GM23338 (cell line): ENCODE data around the gene IMPG2. TPM values are rescaled to one million over a fixed set of nuclear protein-coding genes. Genes with fewer than 3 reads are reported as not detected.

Experiments used
- ATAC-seq: fragments of 200-7000 bp; cut with Tn5 transposase; 3 replicates; pipeline ENCODE4 v1.9.1; 2020
- DNase-seq: peaks from one replicate; pipeline ENCODE4 v3.0.0-alpha.2; 2015; ENCODE audit warnings: low spot score
- H2AFZ ChIP-seq: fragments of 200-600 bp; sonication (generic); 2 replicates; pipeline ENCODE4 v1.8.0; 2016; ENCODE audit warnings: antibody characterized with exemption, mild to moderate bottlenecking, moderate library complexity
- H3F3A ChIP-seq: fragments of 200-600 bp; sonication (generic); replicated peaks from 2 replicates; pipeline ENCODE4 v1.8.0; 2017; ENCODE audit warnings: antibody characterized with exemption, mixed run types, low read depth
- H3K27ac ChIP-seq: fragments of 200-600 bp; sonication (generic); 2 replicates; pipeline ENCODE4 v1.6.1; 2016; ENCODE audit warnings: low read depth
- H3K27me3 ChIP-seq: fragments of 200-600 bp; sonication (generic); 2 replicates; pipeline ENCODE4 v1.8.0; 2016; ENCODE audit warnings: mild to moderate bottlenecking, mixed run types, moderate library complexity; ENCODE audit not compliant: insufficient read depth
- H3K36me3 ChIP-seq: fragments of 200-600 bp; sonication (generic); 2 replicates; pipeline ENCODE4 v1.8.0; 2016; ENCODE audit warnings: mild to moderate bottlenecking; ENCODE audit not compliant: insufficient read depth
- H3K4me1 ChIP-seq: fragments of 200-600 bp; sonication (generic); 2 replicates; pipeline ENCODE4 v1.8.0; 2016; ENCODE audit warnings: mild to moderate bottlenecking, moderate library complexity; ENCODE audit not compliant: insufficient read depth
- H3K4me2 ChIP-seq: fragments of 200-600 bp; sonication (generic); 2 replicates; pipeline ENCODE4 v1.7.1; 2017; ENCODE audit warnings: mixed run types
- H3K4me3 ChIP-seq: fragments of 200-600 bp; sonication (generic); 2 replicates; pipeline ENCODE4 v1.6.1; 2016; ENCODE audit warnings: mixed run types
- H3K79me2 ChIP-seq: fragments of 200-600 bp; sonication (generic); replicated peaks from 2 replicates; pipeline ENCODE4 v1.8.0; 2017; ENCODE audit warnings: mild to moderate bottlenecking; ENCODE audit not compliant: insufficient read depth
- H3K9me2 ChIP-seq: fragments of 200-600 bp; sonication (generic); 2 replicates; pipeline ENCODE4 v1.8.0; 2017; ENCODE audit not compliant: insufficient read depth
- H4K20me1 ChIP-seq: fragments of 200-600 bp; sonication (generic); replicated peaks from 2 replicates; pipeline ENCODE4 v1.8.0; 2017; ENCODE audit warnings: mild to moderate bottlenecking; ENCODE audit not compliant: insufficient read depth
- H3K27ac Mint-ChIP-seq: 2 replicates; pipeline ENCODE4 v1.8.0; 2020; ENCODE audit warnings: inconsistent platforms, mild to moderate bottlenecking, moderate library complexity, mixed read lengths
- H3K27me3 Mint-ChIP-seq: 3 replicates; pipeline ENCODE4 v1.8.0; 2022; ENCODE audit warnings: low read depth, mild to moderate bottlenecking, moderate library complexity, mixed read lengths, inconsistent platforms; ENCODE audit not compliant: insufficient read depth, poor library complexity
- H3K36me3 Mint-ChIP-seq: 3 replicates; pipeline ENCODE4 v1.8.0; 2021; ENCODE audit warnings: low read depth, mild to moderate bottlenecking, inconsistent platforms, moderate library complexity, mixed read lengths
- H3K4me1 Mint-ChIP-seq: 3 replicates; pipeline ENCODE4 v1.8.0; 2020; ENCODE audit warnings: mild to moderate bottlenecking, inconsistent platforms, mixed read lengths
- H3K4me3 Mint-ChIP-seq: 3 replicates; pipeline ENCODE4 v1.8.0; 2021; ENCODE audit warnings: moderate library complexity, mild to moderate bottlenecking, inconsistent platforms, mixed read lengths
- H3K9me3 Mint-ChIP-seq: 3 replicates; pipeline ENCODE4 v1.8.0; 2020; ENCODE audit warnings: moderate library complexity, mild to moderate bottlenecking, inconsistent platforms, mixed read lengths
- CREB1 ChIP-seq: fragments of 250-450 bp; sonication (Bioruptor Pico); IDR thresholded peaks from 2 replicates; pipeline ENCODE4 v1.5.0; 2020; ENCODE audit warnings: low read depth, mild to moderate bottlenecking, moderate library complexity
- EZH2 ChIP-seq: fragments of 200-600 bp; sonication (generic); IDR thresholded peaks from one replicate; pipeline ENCODE4 v1.8.0; 2017; ENCODE audit warnings: antibody characterized with exemption, mild to moderate bottlenecking, low read depth; ENCODE audit not compliant: unreplicated experiment
- EZH2phosphoT487 ChIP-seq: fragments of 200-600 bp; sonication (generic); IDR thresholded peaks from one replicate; pipeline ENCODE4 v1.8.1; 2018; ENCODE audit warnings: antibody characterized with exemption; ENCODE audit not compliant: unreplicated experiment
- JUNB ChIP-seq: IDR thresholded peaks from one replicate; pipeline ENCODE4 v1.6.1; 2016; ENCODE audit warnings: antibody characterized with exemption; ENCODE audit not compliant: unreplicated experiment
- NANOG ChIP-seq: IDR thresholded peaks from 2 replicates; pipeline ENCODE4 v1.6.1; 2016; ENCODE audit warnings: antibody characterized with exemption, borderline replicate concordance
- POLR2AphosphoS5 ChIP-seq: IDR thresholded peaks from 2 replicates; pipeline ENCODE4 v1.6.1; 2016; ENCODE audit warnings: antibody characterized with exemption, low read depth
- STAT1 ChIP-seq: IDR thresholded peaks from one replicate; pipeline ENCODE4 v1.6.1; 2016; ENCODE audit warnings: antibody characterized with exemption; ENCODE audit not compliant: unreplicated experiment
- ZNF114 ChIP-seq: fragments of 250-450 bp; sonication (Bioruptor Pico); IDR thresholded peaks from 2 replicates; pipeline ENCODE4 v1.5.0; 2020; ENCODE audit warnings: mild to moderate bottlenecking, moderate library complexity
- ZNF331 ChIP-seq: fragments of 250-450 bp; sonication (Bioruptor Pico); IDR thresholded peaks from 2 replicates; pipeline ENCODE4 v1.5.0; 2020; ENCODE audit warnings: low read depth, mild to moderate bottlenecking, moderate library complexity
- polyA plus RNA-seq: library from polyadenylated mRNA; unstranded; fragments of >200 nt; fragmentation: Nextera tagmentation; extraction: Ambion mirVana; gene quantifications from 2 replicates; pipeline ENCODE4 v1.2.1, GENCODE V29; 2016
- total RNA-seq: library from RNA; depleted of rRNA; stranded (reverse); fragments of >200 nt; shearing (Covaris generic); gene quantifications from 2 replicates; pipeline ENCODE4 v1.2.3, GENCODE V29; 2014
- TF ChIP-seq, protein P1 (sequence below): IDR thresholded peaks from 2 replicates; pipeline ENCODE4 v1.6.1; 2016; ENCODE audit warnings: antibody characterized with exemption
- TF ChIP-seq, protein P2 (sequence below): IDR thresholded peaks from one replicate; pipeline ENCODE4 v1.6.1; 2018; ENCODE audit warnings: antibody characterized with exemption; ENCODE audit not compliant: unreplicated experiment
- TF ChIP-seq, protein P3 (sequence below), 2 experiments: fragments of 200-600 bp in 1 of 2; sonication (generic) in 1 of 2; conservative IDR thresholded peaks; 2 replicates each; pipeline versions ENCODE4 v1.5.1 to v1.6.1; 2016 to 2017; ENCODE audit warnings: antibody characterized with exemption in 2 of 2, low read depth in 2 of 2, mild to moderate bottlenecking in 2 of 2, moderate library complexity in 1 of 2
- TF ChIP-seq, protein P4 (sequence below): fragments of 250-450 bp; sonication (Bioruptor Pico); IDR thresholded peaks from 2 replicates; pipeline ENCODE4 v1.5.0; 2020; ENCODE audit warnings: mild to moderate bottlenecking, moderate library complexity

IMPG2 gene
- total and polyA plus RNA-seq, 2 experiments from 2014 or later = not detected

DNA sequence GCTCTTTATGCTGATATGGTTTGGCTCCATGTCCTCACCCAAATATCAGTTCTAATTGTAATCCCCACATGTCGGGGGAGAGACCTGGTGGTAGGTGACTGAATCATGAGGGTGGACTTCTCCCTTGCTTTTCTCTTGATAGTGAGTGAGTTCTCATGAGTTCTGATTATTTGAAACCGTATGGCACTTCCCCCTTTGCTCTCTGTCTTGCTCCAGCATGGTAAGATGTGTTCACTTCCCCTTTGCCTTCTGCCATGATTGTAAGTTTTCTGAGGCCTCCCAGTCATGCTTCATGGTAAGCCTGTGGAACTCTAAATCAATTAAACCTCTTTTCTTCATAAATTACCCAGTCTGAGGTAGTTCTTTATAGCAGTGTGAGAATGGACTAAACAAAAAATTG lies 107.6 kb downstream of the IMPG2 start:
- Mint-ChIP-seq H3K27me3 (peaks cover 2% of the 10 kb centered on the region), H3K4me1 (no peaks in the 10 kb centered on the region), H3K9me3 (peaks cover 16% of the 10 kb centered on the region; the same call in 2 of the 3 replicates), H3K4me3 (no peak overlapping the region), H3K27ac (no peak overlapping the region), H3K36me3 (peaks cover 15% of the 10 kb centered on the region; the same call in 2 of the 3 replicates)
- Histone ChIP-seq H3K36me3 (no peaks in the 10 kb centered on the region), H3F3A (no peaks in the 10 kb centered on the region), H3K4me3 (no peak overlapping the region), H3K4me1 (no peaks in the 10 kb centered on the region), H3K9me2 (0 out of 2 replicates have a peak, but pooled peaks cover 4% of the 10 kb centered on the region), H3K27ac (no peak overlapping the region), H2AFZ (no peak overlapping the region), H4K20me1 (no peaks in the 10 kb centered on the region), H3K4me2 (no peak overlapping the region), H3K27me3 (no peaks in the 10 kb centered on the region), H3K79me2 (no peaks in the 10 kb centered on the region)
- no peak for ATAC-seq
- DNase-seq = no peak
- TF ChIP-seq ZNF331 (CRISPR knock-in tag) (no peak), EZH2 (no peak), STAT1 (no peak), CREB1 (no peak), EZH2phosphoT487 (no peak), NANOG (no peak), POLR2AphosphoS5 (no peak), JUNB (no peak), ZNF114 (CRISPR knock-in tag) (no peak)
- TF ChIP-seq, protein P1, sequence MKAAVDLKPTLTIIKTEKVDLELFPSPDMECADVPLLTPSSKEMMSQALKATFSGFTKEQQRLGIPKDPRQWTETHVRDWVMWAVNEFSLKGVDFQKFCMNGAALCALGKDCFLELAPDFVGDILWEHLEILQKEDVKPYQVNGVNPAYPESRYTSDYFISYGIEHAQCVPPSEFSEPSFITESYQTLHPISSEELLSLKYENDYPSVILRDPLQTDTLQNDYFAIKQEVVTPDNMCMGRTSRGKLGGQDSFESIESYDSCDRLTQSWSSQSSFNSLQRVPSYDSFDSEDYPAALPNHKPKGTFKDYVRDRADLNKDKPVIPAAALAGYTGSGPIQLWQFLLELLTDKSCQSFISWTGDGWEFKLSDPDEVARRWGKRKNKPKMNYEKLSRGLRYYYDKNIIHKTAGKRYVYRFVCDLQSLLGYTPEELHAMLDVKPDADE = no peak
- TF ChIP-seq, protein P2, sequence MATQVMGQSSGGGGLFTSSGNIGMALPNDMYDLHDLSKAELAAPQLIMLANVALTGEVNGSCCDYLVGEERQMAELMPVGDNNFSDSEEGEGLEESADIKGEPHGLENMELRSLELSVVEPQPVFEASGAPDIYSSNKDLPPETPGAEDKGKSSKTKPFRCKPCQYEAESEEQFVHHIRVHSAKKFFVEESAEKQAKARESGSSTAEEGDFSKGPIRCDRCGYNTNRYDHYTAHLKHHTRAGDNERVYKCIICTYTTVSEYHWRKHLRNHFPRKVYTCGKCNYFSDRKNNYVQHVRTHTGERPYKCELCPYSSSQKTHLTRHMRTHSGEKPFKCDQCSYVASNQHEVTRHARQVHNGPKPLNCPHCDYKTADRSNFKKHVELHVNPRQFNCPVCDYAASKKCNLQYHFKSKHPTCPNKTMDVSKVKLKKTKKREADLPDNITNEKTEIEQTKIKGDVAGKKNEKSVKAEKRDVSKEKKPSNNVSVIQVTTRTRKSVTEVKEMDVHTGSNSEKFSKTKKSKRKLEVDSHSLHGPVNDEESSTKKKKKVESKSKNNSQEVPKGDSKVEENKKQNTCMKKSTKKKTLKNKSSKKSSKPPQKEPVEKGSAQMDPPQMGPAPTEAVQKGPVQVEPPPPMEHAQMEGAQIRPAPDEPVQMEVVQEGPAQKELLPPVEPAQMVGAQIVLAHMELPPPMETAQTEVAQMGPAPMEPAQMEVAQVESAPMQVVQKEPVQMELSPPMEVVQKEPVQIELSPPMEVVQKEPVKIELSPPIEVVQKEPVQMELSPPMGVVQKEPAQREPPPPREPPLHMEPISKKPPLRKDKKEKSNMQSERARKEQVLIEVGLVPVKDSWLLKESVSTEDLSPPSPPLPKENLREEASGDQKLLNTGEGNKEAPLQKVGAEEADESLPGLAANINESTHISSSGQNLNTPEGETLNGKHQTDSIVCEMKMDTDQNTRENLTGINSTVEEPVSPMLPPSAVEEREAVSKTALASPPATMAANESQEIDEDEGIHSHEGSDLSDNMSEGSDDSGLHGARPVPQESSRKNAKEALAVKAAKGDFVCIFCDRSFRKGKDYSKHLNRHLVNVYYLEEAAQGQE = no peak
- TF ChIP-seq, protein P3, sequence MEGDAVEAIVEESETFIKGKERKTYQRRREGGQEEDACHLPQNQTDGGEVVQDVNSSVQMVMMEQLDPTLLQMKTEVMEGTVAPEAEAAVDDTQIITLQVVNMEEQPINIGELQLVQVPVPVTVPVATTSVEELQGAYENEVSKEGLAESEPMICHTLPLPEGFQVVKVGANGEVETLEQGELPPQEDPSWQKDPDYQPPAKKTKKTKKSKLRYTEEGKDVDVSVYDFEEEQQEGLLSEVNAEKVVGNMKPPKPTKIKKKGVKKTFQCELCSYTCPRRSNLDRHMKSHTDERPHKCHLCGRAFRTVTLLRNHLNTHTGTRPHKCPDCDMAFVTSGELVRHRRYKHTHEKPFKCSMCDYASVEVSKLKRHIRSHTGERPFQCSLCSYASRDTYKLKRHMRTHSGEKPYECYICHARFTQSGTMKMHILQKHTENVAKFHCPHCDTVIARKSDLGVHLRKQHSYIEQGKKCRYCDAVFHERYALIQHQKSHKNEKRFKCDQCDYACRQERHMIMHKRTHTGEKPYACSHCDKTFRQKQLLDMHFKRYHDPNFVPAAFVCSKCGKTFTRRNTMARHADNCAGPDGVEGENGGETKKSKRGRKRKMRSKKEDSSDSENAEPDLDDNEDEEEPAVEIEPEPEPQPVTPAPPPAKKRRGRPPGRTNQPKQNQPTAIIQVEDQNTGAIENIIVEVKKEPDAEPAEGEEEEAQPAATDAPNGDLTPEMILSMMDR (conservative IDR thresholded peaks at IDR 0.05; ENCODE audit: low read depth in 2 of 2) = no peak
- TF ChIP-seq, protein P4, sequence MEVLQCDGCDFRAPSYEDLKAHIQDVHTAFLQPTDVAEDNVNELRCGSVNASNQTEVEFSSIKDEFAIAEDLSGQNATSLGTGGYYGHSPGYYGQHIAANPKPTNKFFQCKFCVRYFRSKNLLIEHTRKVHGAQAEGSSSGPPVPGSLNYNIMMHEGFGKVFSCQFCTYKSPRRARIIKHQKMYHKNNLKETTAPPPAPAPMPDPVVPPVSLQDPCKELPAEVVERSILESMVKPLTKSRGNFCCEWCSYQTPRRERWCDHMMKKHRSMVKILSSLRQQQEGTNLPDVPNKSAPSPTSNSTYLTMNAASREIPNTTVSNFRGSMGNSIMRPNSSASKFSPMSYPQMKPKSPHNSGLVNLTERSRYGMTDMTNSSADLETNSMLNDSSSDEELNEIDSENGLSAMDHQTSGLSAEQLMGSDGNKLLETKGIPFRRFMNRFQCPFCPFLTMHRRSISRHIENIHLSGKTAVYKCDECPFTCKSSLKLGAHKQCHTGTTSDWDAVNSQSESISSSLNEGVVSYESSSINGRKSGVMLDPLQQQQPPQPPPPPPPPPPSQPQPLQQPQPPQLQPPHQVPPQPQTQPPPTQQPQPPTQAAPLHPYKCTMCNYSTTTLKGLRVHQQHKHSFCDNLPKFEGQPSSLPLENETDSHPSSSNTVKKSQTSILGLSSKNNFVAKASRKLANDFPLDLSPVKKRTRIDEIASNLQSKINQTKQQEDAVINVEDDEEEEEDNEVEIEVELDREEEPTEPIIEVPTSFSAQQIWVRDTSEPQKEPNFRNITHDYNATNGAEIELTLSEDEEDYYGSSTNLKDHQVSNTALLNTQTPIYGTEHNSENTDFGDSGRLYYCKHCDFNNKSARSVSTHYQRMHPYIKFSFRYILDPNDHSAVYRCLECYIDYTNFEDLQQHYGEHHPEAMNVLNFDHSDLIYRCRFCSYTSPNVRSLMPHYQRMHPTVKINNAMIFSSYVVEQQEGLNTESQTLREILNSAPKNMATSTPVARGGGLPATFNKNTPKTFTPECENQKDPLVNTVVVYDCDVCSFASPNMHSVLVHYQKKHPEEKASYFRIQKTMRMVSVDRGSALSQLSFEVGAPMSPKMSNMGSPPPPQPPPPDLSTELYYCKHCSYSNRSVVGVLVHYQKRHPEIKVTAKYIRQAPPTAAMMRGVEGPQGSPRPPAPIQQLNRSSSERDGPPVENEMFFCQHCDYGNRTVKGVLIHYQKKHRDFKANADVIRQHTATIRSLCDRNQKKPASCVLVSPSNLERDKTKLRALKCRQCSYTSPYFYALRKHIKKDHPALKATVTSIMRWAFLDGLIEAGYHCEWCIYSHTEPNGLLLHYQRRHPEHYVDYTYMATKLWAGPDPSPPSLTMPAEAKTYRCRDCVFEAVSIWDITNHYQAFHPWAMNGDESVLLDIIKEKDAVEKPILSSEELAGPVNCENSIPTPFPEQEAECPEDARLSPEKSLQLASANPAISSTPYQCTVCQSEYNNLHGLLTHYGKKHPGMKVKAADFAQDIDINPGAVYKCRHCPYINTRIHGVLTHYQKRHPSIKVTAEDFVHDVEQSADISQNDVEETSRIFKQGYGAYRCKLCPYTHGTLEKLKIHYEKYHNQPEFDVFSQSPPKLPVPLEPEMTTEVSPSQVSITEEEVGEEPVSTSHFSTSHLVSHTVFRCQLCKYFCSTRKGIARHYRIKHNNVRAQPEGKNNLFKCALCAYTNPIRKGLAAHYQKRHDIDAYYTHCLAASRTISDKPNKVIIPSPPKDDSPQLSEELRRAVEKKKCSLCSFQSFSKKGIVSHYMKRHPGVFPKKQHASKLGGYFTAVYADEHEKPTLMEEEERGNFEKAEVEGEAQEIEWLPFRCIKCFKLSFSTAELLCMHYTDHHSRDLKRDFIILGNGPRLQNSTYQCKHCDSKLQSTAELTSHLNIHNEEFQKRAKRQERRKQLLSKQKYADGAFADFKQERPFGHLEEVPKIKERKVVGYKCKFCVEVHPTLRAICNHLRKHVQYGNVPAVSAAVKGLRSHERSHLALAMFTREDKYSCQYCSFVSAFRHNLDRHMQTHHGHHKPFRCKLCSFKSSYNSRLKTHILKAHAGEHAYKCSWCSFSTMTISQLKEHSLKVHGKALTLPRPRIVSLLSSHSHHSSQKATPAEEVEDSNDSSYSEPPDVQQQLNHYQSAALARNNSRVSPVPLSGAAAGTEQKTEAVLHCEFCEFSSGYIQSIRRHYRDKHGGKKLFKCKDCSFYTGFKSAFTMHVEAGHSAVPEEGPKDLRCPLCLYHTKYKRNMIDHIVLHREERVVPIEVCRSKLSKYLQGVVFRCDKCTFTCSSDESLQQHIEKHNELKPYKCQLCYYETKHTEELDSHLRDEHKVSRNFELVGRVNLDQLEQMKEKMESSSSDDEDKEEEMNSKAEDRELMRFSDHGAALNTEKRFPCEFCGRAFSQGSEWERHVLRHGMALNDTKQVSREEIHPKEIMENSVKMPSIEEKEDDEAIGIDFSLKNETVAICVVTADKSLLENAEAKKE (CRISPR knock-in tag) = no peak
